ENCODE data around the gene ACKR3.

The ACKR3 gene

DNA sequence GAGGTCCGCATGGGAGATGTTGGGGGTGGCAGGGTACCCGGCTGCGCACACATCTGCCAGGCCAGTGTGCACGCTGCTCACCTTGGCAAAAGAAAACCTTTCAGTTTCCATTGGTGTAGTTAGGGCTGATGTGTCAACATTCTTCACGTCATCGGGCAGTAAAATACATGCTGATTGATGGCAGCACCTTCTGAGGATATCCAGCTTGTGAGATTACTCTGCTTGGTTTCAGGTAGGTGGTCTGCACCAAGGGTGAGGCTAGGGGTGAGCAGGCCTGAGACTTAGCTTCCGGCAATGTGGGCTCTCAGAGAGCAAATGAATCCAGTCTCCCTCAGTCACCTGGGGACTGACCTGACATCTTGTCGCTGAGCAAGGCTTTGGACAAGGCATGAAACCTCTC lies 19.3 kb upstream of the ACKR3 start:
- no peak for FAIRE-seq

DNA sequence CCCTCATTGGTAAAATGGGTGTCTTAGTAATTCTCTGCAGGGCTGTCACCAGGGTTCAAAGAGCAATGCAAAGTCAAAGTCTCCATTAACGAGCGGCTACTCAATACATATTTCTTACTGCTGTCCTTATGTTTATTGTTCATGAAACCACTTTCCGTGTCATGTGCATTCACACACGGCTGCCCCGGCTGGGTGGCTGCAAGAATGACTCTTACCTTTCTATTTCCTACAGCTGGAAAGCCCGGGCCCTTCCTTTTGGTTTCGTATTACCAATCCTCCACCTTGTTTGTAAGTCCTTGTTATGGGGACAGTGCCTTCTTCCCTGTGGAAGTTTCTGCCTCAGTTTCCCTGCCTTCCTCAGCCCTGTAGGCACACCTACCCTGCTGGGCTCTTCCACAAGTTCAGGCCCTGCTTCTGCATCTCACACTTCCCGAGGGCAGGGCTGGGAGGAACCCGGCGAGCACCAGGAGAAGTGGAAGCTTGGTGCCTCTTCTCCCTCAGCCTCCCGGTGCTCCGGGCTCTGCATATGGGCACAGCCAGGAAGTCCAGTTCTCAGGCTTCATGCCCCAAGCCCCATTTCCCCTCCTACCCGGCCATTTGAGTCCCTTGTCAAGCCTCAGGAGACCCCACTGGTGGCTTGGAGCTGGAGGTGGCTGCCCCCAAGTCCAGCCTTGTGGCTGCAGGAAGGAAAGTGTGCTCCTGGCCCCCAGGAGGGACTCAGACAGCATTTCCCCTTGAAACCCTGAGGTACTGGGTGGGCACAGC lies 18.7 kb upstream of the ACKR3 start:
- no peak for FAIRE-seq

DNA sequence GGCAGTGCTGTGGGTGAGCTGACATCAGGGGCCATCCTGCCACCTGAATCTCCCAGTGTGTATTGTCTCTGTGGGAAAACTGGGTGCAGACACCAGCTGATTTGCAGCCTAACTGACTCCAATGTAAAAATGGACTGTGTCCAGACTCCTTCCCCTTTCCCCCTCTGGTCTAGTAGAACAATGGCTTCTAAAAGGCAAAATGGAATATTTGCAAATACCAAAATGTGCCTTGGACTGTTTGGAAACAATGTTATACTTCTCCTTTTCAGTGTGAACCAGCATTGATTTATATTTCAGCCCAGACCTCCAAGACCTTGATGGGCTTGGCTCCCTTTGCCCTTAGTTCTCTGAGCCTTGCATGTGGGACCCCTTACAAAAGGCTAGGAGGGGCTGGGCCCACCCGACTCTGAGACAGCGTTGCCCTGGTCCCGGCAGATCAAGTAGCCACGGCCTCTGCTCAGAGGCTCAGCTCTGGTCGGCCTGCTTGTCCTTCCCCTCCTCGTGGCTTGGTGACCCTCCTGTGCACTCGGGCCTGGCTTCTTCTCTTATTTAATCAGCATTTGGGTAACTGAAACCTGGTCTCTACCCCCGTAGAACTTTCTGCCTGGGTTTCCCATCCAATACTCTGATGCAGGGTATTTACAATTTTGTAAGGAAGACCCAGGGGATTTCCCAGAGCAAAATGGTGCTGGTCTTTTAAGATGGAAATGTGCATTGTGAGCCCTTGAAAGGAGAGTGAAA lies 18.0 kb upstream of the ACKR3 start:
- no peak for FAIRE-seq

DNA sequence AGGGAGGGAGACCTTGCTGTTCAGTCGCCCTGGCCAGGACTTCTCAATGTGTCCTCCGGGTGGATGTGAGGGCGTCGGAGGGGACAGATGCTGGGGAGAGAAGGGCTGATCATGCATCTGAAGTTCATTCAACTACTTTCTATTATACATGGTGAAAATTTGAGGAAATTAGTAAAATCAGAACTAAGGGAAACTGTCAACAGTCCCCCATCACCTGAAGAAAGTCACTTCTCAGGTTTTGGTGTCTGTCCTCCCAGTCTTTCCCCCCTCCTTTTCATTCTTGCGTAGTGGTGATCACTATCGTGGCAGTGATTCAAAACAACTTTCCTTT lies 17.4 kb upstream of the ACKR3 start:
- FAIRE-seq = no peak

DNA sequence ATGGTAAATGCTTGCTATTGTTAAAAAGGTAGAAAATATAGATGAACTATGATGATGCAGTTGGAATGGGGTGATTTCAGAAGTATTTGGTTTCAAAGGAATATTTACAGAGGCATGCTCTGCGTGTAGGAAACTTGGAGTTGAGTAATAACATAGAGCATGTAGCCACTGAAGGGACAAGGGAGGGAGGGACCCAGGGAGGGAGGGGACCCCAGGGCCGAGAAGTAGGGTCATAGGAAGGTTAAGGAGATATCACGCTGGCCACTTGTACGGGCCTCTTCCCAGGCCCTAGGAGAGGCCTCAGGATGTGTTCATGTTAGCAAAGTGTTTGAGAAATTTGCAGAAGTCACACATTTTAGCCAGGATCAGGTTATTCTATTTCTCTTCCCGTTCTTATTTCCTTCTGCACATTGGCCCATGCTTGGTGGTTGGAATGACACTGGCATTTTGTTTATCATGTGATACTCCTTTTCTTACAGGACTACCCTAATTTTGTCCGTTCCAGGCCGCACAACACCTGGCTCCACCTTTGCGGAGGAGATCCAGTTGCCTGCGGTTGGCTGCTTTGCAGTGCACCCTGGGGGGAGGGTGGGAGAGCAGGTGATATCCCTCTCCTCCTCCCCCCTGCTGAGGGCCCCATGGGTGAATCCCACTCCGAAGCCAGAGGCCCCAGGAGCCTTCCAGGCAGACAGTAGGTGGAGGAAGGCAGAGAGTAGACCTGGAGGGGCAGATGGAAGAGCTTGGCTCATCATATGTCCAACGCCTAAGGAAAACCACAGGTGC lies 16.9 kb upstream of the ACKR3 start:
- no peak for FAIRE-seq

DNA sequence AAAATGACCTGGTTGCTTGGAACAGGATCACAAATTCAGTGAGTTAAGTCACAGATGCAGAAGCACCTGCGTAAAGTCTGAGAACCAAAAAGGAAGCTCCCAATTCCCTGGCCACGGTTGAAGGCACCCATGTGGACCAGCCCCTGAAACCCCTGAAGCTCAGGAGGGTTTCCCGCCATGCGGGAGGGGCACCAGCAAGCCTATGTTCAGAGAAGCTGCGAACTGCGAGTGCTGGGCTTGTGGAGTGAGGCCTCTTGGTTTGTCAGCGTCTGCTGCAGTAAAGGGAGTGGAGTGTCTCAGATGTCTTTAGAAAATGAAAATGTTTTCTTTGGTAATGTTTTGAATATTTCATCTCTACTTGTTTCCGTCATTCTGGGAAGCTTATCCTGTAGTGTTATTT lies 16.1 kb upstream of the ACKR3 start:
- FAIRE-seq = no peak

DNA sequence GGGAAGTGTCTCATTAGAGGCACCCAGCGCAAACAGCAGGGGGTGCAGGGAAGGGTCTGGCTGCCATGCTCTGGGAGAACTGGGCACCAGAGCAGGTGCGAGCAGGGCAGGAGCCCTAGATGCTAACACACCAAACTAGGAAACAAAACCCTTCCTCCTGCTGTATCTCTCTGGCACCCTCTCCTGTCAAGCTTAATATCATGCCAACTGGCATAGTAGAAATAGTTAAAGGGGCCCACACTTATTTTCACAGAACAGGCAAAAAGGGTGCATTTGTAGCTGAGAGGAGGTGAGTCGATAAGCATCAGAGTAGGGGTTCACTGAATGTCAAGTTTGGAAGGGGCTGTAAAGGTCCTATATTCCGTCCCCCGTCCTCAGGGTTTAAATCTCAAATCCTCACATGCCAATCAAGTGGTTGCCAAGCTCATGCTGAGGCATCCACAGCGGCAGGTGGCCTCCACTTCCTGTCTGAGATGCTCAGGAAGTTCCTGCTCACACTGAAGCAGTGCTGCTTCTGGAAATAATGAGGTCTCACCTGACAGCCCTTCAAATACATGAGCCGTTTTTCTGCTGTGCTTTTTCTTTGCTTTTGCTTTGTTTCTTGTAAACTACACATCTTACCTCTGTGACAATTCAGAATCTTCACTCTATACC lies 14.9 kb upstream of the ACKR3 start:
- FAIRE-seq = no peak

DNA sequence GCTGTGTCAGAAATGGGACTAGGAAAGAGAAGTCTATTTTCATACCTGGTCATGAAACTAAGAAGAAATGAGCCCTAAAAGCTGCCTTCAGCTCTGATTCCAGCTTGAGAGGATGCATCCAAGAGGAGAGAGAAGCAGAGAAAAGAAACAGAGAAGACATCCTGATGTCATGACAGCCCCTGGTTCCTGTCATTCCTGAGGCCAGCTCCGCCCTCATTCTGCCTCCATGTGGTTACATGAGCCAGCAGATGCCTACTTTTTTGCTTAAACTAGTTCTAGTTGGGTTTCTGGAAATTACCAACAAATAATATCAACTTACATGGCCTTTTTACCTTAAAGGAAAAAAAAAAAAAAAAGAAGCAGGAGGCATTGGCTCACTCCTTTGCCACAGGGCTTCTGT lies 14.1 kb upstream of the ACKR3 start:
- no peak for FAIRE-seq

DNA sequence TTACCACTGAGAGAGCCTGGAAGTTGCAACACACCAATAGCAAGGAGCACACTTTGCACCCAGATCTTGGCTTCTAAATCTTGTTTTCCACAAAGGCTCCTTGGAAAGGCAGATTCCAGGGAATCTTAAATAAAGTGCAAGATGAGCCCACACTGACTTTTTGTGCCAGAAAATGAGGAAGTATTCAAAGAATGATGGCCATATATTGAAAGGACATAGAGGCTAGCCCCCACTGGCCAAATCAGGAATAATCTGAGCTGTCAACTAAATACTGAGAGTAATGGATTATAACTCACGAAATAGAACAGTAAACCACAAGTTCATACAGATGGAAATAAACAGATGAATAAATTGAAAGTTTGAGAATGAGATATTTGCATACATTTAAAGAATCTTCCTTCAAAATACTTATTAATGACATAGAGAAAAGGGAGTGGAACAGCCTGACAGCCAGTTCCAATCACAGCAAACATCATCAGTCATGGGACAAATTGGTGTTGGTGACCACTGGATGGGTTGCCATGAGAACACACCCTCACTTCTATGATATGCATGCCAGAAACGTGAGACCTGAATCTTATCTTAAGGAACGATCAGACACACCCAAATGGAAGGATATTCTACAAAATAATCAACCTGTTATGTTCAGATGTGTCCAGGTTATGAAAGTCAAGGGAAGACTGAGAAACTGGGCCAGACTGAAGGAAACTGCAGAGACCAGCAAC lies 12.2 kb upstream of the ACKR3 start:
- no peak for FAIRE-seq

DNA sequence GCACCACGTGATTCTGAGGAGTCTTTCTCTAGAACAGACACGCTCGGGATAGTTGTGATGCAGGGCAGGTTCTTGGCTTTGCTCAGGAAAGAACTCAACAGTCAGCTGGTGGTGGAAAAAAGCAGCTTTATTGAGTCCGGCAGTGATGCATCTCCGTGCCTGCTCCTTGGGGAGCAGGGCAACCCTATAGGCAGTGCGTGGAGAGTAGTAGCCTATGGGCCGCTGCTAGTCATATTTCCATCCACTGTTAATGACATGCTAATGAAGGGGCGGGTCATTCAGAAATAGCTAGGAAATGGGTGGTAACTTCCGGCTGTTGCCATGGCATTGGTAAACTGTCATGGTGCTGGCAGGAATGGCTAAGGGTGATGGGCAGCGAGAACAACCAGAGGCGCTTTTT lies 11.6 kb upstream of the ACKR3 start:
- no peak for FAIRE-seq

DNA sequence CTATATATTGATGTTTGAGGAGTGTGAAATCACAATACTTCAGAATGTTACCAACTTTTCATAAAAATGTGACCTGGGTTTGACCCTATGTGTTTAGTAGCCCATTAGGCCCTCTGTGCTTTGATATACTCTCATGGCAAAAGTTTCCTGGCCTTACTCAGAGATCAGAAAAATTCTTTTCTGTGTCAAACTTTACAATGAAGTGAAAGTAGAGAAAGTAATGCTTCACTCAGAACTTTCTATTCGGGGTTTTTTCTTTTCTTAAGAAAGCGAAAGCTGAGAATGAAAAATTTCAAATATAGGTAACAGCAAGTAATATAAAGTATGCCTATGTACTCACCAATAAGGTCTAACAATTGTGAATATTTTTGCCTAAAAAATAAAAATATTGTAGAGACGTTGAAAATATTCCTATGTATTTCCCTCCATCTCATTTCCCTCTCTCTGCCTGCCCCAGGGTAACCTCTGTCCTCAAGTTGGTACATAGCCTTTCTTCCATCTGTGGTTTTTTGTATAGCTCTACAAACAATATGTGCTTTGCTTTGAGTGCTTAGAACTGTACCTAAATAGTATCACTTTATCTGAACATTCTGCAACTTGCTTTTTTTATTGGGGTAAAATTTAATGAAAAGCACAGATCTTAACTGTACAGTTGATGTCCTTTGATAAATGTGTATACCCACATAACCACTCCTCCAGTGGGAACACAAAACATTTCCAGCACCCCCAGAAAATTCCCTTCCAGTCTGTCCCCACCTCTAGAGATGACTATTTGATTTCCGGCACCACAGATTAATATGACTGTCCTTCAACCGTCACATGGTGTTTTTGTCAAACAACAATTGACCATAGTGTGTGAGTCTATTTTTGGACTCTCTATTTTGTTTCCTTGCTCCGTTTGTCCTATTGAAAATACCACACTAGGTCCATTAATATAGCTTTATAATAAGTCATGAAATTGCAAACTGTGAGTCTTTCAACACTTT lies 10.3 kb upstream of the ACKR3 start:
- no peak for FAIRE-seq

DNA sequence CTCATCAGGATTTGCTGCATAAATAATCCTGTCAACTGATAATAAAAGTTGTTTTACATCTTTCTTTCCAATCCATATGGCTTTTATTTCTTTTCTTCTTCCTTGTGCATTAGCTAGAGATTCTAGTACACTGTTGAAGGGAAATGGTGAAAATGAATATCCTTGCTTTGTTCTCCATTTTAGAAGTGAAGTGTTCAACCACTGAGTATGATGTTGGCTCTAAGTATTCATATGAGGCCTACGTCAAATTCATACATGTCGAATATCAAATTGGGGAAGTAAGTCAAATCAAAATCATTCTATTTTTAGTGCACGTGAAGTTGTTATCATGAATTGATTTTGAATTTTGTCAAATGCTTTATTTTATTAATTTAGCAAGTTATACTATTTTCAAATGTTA lies 7.8 kb upstream of the ACKR3 start:
- FAIRE-seq = no peak

DNA sequence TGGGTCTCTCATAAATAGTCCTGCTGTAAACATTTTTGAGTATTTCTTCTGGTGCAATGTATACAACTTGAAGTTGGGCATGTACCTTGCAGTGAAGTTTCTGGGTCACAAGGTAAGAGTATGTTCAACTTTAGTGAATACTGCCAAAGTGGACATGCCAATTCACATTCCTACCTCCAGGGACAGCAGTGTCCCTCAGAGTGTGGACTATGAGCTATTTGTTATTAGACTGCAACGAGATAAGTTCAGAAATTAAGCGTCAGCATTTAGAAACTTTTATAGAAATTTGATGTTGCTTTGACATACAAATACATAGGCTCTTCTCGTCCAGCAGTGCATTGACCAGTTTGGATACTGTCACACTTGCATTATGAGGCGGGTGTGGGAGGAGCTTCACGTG lies 7.2 kb upstream of the ACKR3 start:
- no peak for FAIRE-seq

DNA sequence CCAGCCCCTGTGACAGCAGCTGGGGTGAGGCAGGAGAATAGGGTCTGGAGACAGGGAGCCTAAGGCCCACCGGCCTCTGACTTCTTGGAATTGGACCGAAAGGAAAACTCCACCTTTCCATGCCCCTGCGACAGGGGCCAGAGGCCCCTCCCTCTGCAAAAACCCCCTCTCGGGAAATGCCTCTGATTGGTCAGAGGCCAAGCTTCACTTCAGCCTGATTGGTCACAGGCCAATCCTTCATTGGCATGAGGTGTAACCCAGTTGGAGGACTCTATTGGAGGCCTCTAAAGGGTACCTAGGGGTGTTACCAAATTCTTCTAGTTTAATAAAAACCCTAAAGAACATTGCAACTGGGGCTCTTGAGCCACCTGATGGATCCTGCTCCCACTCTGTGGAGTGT lies 5.7 kb upstream of the ACKR3 start:
- FAIRE-seq = no peak

DNA sequence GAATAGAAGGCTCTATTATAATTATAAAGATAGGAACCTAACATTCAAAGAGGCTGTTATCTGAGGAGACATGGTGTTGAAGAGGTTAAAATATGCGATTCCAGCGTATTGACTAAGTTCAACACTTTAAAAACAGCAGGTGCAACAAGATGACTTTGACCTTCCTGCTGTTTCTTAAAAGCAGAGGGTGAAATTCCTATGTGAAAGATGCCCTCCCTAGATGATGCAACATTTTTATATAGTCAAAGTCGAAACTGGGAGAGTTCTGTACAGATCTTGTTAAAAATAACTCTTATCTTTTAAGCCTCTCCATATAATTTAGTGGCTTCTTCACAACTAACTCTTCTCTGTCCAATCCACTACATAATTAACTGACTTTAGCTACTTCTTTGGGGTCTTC lies 4.4 kb upstream of the ACKR3 start:
- no peak for FAIRE-seq

DNA sequence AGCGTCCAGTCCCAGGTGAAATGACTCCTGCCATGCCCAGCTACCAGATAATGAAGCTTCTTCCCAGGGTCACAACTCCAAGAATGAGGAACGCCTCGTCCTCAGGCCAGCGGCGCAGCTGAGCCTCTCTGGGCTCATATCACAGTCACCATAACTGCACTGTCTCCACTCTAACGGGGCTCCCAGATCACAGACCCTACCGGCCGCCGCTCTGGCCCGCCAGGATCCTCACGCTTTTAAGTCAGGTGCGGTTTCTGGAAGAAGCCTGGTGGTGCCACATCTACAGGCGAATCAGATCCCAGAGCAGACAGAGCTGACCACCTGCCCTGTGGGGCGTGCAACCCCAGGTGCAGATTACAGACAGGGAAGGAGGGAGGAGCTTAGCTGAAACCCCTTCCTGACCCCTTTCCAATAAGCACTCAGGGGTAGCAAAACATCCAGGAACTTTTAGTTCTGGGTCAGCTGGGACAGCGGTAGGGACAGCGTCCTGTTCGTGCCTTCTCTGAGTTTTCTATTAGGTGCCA lies 3.7 kb upstream of the ACKR3 start:
- no peak for FAIRE-seq

DNA sequence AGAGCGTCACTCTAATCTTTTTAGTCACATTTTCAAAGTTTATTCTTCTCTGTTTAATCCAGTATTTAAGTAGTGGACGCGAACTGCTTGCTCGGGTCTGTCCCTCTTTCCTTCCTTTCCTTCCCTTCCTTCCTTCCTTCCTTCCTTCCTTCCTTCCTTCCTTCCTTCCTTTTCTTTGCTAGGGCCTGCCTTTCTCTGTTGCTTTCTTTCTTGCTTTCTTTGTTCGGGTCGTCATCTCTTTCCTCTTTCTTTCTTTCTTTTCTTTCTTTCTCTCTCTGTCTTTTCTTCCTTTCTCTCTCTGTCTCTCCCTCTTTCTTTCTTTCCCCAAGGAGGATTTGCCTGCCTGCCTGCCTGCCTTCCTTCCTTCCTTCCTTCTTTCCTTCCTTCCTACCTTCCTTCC lies 3.0 kb upstream of the ACKR3 start:
- FAIRE-seq = no peak

DNA sequence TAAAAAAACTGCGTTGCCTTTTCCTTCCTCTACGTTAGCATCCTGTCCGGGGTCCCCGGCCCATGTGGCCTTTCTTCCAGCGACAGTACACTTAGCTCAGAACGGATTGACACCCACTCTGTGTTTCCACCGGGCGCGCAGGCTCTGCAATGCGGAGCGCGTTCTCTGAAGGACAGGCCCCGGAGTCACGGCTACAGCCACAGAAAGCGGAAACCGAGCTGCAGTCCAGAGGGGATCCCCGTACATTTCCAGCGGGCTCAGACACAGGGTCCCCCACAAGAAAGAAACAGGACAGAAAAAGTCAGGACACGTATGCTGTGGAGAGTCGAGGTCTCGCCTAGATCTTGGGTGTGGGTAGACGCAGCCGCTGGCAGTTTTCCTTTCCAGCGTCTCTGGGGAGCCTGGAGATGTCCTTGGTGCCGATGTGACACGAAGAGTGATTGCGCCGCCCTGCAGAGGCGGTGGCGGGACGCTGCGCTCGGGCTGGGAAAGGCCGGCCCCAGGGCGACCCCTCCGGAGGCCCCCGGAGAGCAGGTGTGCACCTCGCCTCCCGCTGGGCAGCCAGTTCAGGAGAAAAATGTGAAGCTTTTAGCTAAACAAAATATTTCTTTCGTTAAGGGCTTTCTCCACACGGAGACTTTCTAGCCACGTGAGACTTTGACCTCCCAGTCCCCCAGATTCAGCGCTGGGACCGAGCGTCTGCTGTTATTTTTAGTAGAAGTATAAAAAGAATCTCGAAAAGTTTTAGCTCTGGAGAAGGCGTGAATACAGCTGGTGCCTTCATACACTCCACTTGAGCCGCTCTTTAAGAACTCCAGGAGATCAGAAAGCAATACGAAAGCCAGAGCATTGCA lies 1.3 kb upstream of the ACKR3 start:
- no peak for FAIRE-seq

DNA sequence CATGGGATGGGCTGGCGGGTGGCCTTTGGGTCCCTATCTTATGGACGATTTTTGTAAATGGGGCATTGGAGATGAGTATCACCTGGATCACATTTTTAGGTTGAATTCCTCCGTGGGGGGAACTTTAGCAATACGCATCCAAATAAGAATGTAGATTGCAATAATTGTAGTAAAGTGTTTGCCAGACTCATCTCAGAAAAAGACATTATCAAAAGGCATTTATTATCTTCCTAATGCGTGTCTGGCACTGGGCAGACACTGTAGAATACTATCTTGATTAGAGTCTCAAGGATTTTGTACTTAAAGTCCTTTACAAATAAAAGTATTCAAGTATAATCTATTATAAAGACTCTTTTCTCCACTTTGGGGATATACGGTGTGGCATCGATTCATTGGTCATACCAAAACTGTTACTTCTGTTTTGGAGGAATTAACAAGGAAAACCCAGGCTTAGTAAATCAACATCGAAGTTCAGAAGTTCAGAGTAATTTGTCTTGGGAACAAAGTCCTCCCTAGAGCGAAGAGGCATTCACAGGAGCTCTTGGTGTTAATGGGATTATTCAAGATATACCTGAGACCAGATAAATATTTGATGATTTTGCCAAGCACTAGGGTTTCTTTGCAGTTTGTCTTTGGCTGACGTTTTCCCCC lies 578 bp upstream of the ACKR3 start:
- FAIRE-seq = no peak
